ENCODE data around the gene MACROD2. TPM values are rescaled to one million over a fixed set of nuclear protein-coding genes. Genes with fewer than 3 reads are reported as not detected.

Gene MACROD2
- total RNA-seq, 4 donors from 2014 or later = 4.6 to 33.0 (median 8.3) TPM

- Histone ChIP-seq H3K9me3 (no peaks in the 10 kb centered on the region), H3K36me3 (no peaks in the 10 kb centered on the region), H3K4me3 (no peak overlapping the region), H3K27me3 (no peaks in the 10 kb centered on the region), H3K27ac (no peak overlapping the region), H3K4me1 (no peaks in the 10 kb centered on the region)
- intact Hi-C loops (cut with DNase I; ENCODE audit: low total_unique reads) (no loop called here), in situ Hi-C loops (cut with MboI; ENCODE audit: low pct_ligation_motif_present in 1 of 4, low pct_unique_long_range_greater_than_20kb in 1 of 4, low sequenced_read_pairs in 3 of 4) (no loop called here)
- no peak for DNase-seq
- WGBS, 2 donors (ENCODE audit: low coverage in 1 of 2) = 72 to 92% methylated on average over 2 of the region's 2 CpGs
- TF ChIP-seq POLR2A (IDR thresholded peaks at IDR 0.05) (no peak), CTCF (IDR thresholded peaks at IDR 0.05) (no peak), POLR2AphosphoS5 (IDR thresholded peaks at IDR 0.05) (no peak), EP300 (IDR thresholded peaks at IDR 0.05; ENCODE audit: low read depth) (no peak)
Observed at GRCh38 chr20:14232650-14233049, 237.3 kb downstream of the MACROD2 start.

GRCh38 chr20:14234666-14235295, 239.5 kb downstream of the MACROD2 start:
- Histone ChIP-seq H3K4me1 (no peaks in the 10 kb centered on the region), H3K4me3 (no peak overlapping the region), H3K27me3 (no peaks in the 10 kb centered on the region), H3K36me3 (no peaks in the 10 kb centered on the region), H3K9me3 (no peaks in the 10 kb centered on the region), H3K27ac (no peak overlapping the region)
- TF ChIP-seq POLR2A (IDR thresholded peaks at IDR 0.05) (no peak), POLR2AphosphoS5 (IDR thresholded peaks at IDR 0.05) (no peak), EP300 (IDR thresholded peaks at IDR 0.05; ENCODE audit: low read depth) (no peak), CTCF (IDR thresholded peaks at IDR 0.05) (no peak)
- in situ Hi-C loops (cut with MboI; ENCODE audit: low pct_ligation_motif_present in 1 of 4, low pct_unique_long_range_greater_than_20kb in 1 of 4, low sequenced_read_pairs in 3 of 4) (no loop called here), intact Hi-C loops (cut with DNase I; ENCODE audit: low total_unique reads) (no loop called here)
- 44 to 55% methylated on average over 2 of the region's 2 CpGs for WGBS, 2 donors (ENCODE audit: low coverage in 1 of 2)
- no peak for DNase-seq

GRCh38 chr20:14235355-14235754, 240.0 kb downstream of the MACROD2 start:
- H3K4me1 ChIP-seq = no peaks in the 10 kb centered on the region
- H3K9me3 ChIP-seq = no peaks in the 10 kb centered on the region
- intact Hi-C loops (cut with DNase I; ENCODE audit: low total_unique reads) = no loop called here
- H3K27me3 ChIP-seq = no peaks in the 10 kb centered on the region
- no peak for DNase-seq
- no peak for TF ChIP-seq POLR2A (IDR thresholded peaks at IDR 0.05)
- TF ChIP-seq CTCF (IDR thresholded peaks at IDR 0.05) = no peak
- TF ChIP-seq EP300 (IDR thresholded peaks at IDR 0.05; ENCODE audit: low read depth) = no peak
- no peak for TF ChIP-seq POLR2AphosphoS5 (IDR thresholded peaks at IDR 0.05)
- in situ Hi-C loops (cut with MboI; ENCODE audit: low pct_ligation_motif_present in 1 of 4, low pct_unique_long_range_greater_than_20kb in 1 of 4, low sequenced_read_pairs in 3 of 4) = no loop called here
- 60 to 67% methylated on average over 2 of the region's 2 CpGs for WGBS, 2 donors (ENCODE audit: low coverage in 1 of 2)
- no peak overlapping the region for H3K4me3 ChIP-seq
- no peaks in the 10 kb centered on the region for H3K36me3 ChIP-seq
- H3K27ac ChIP-seq = no peak overlapping the region

GRCh38 chr20:14245368-14245970, 250.2 kb downstream of the MACROD2 start:
- DNase-seq = no peak
- WGBS, 2 donors (ENCODE audit: low coverage in 1 of 2) = 67 to 79% methylated on average over 1 of the region's 1 CpG
- Histone ChIP-seq H3K27me3 (no peaks in the 10 kb centered on the region), H3K27ac (peak overlapping the region in 1 of 4 donors; percentile 5), H3K9me3 (no peaks in the 10 kb centered on the region), H3K4me3 (no peak overlapping the region), H3K36me3 (no peaks in the 10 kb centered on the region), H3K4me1 (no peaks in the 10 kb centered on the region)
- in situ Hi-C loops (cut with MboI; ENCODE audit: low pct_ligation_motif_present in 1 of 4, low pct_unique_long_range_greater_than_20kb in 1 of 4, low sequenced_read_pairs in 3 of 4) = no loop called here
- TF ChIP-seq EP300 (IDR thresholded peaks at IDR 0.05; ENCODE audit: low read depth) (no peak), POLR2A (IDR thresholded peaks at IDR 0.05) (no peak), POLR2AphosphoS5 (IDR thresholded peaks at IDR 0.05) (peak in 1 of 3 donors; percentile 16)
- intact Hi-C loops (cut with DNase I; ENCODE audit: low total_unique reads) = no loop called here
